HCEC 1CT (cell line): Measurements from ENCODE around the gene SLC51B.
A peak's percentile ranks its signal among the peaks of the same experiment; 100 is the strongest.
"Not testable (repeated sequence)": the region's sequence is repeated elsewhere in the genome, so short reads cannot be mapped to it uniquely, and the experiment has no call there.

ENCODE experiments used
- DNase-seq: peaks from one replicate; pipeline ENCODE4 v3.0.0-alpha.2; 2017

The SLC51B gene

GRCh38 chr15:65085990-65086679, 40.9 kb downstream of the SLC51B start:
- no peak for DNase-seq

- no peak for DNase-seq
These were observed 41.5 kb downstream of the SLC51B start for GRCh38 chr15:65086680-65087111.

- DNase-seq = no peak
These were observed 42.2 kb downstream of the SLC51B start for GRCh38 chr15:65087411-65087810.

- DNase-seq = no peak
These were observed 42.9 kb downstream of the SLC51B start for GRCh38 chr15:65087873-65088642.

- DNase-seq = no peak
These were observed 43.4 kb downstream of the SLC51B start for GRCh38 chr15:65088643-65089021.

GRCh38 chr15:65089206-65089824, 44.1 kb downstream of the SLC51B start:
- no peak for DNase-seq

- no peak for DNase-seq
These were observed 47.0 kb downstream of the SLC51B start for GRCh38 chr15:65091946-65092770.

- DNase-seq = no peak
These were observed 48.0 kb downstream of the SLC51B start for GRCh38 chr15:65092911-65093792.

GRCh38 chr15:65093793-65094170, 48.6 kb downstream of the SLC51B start:
- not testable (repeated sequence) for DNase-seq

GRCh38 chr15:65094294-65094995, 49.3 kb downstream of the SLC51B start:
- no peak for DNase-seq

- DNase-seq = no peak
These were observed 50.0 kb downstream of the SLC51B start for GRCh38 chr15:65095011-65095746.

- DNase-seq = no peak
These were observed 50.5 kb downstream of the SLC51B start for GRCh38 chr15:65095747-65096104.

- DNase-seq = no peak
These were observed 51.5 kb downstream of the SLC51B start for GRCh38 chr15:65096481-65097385.

GRCh38 chr15:65097651-65098263, 52.6 kb downstream of the SLC51B start:
- no peak for DNase-seq

- DNase-seq = no peak
These were observed 54.1 kb downstream of the SLC51B start for GRCh38 chr15:65099336-65099735.

- DNase-seq = not testable (repeated sequence)
These were observed 54.6 kb downstream of the SLC51B start for GRCh38 chr15:65099801-65100200.

- DNase-seq = no peak
These were observed 55.3 kb downstream of the SLC51B start for GRCh38 chr15:65100442-65100841.

- DNase-seq = peak; percentile 22
These were observed 56.3 kb downstream of the SLC51B start for GRCh38 chr15:65101411-65101890.
